IMR-90 (cell line): ENCODE data around the gene KIF6. TPM values are rescaled to one million over a fixed set of nuclear protein-coding genes. Genes with fewer than 3 reads are reported as not detected.

Experiments
- ATAC-seq: fragments of 200-7000 bp; cut with Tn5 transposase; 2 replicates; pipeline ENCODE4 v1.9.1; 2020; ENCODE audit warnings: low read depth, mild to moderate bottlenecking, moderate library complexity
- BruUV-seq: library from RNA; stranded (reverse); fragments of 400-500 nt; replicated peaks from 2 replicates; lab custom pipeline; 2021; lab: Mats Ljungman, UMichigan
- CTCF ChIA-PET: fragments of 300-600 bp; formaldehyde crosslinking; extraction: SDS; loops from one replicate; lab custom pipeline; 2021; ENCODE audit warnings: antibody characterized with exemption; lab: Yijun Ruan, JAX
- POLR2A ChIA-PET: fragments of 300-600 bp; sonication (Branson Sonifier 250); formaldehyde crosslinking; loops from one replicate; lab custom pipeline; 2022; ENCODE audit warnings: antibody characterized with exemption; ENCODE audit not compliant: unreplicated experiment; lab: Charles Lee
- DNase-seq: peaks from one replicate; pipeline ENCODE4 v3.0.0; 2013
- H2AFZ ChIP-seq: replicated peaks from 2 replicates; pipeline ENCODE3; 2013; ENCODE audit warnings: low read length, mild to moderate bottlenecking; ENCODE audit not compliant: poor library complexity
- H2AK5ac ChIP-seq: 2 replicates; pipeline ENCODE4 v1.6.1; 2013; ENCODE audit warnings: low read depth, low read length, inconsistent platforms
- H2AK9ac ChIP-seq: replicated peaks from 2 replicates; pipeline ENCODE3; 2013; ENCODE audit warnings: mild to moderate bottlenecking, low read depth, low read length, moderate library complexity; ENCODE audit not compliant: poor library complexity
- H2BK120ac ChIP-seq: 2 replicates; pipeline ENCODE4 v1.6.1; 2013; ENCODE audit warnings: low read depth, low read length, inconsistent platforms
- H2BK15ac ChIP-seq: 3 replicates; pipeline ENCODE4 v1.6.1; 2013; ENCODE audit warnings: low read depth, low read length, inconsistent platforms
- H2BK20ac ChIP-seq: 2 replicates; pipeline ENCODE4 v1.6.1; 2013; ENCODE audit warnings: low read depth, mild to moderate bottlenecking, inconsistent platforms, low read length, moderate library complexity
- H2BK5ac ChIP-seq: 2 replicates; pipeline ENCODE4 v1.6.1; 2013; ENCODE audit warnings: mild to moderate bottlenecking, low read depth, low read length, inconsistent platforms; ENCODE audit not compliant: poor library complexity, severe bottlenecking
- H3K14ac ChIP-seq: replicated peaks from 2 replicates; pipeline ENCODE4 v1.6.1; 2013; ENCODE audit warnings: low read depth, low read length, inconsistent platforms
- H3K18ac ChIP-seq: 2 replicates; pipeline ENCODE4 v1.6.1; 2013; ENCODE audit warnings: low read depth, low read length, control low read depth
- H3K23ac ChIP-seq: 2 replicates; pipeline ENCODE4 v1.6.1; 2013; ENCODE audit warnings: low read depth, low read length, inconsistent platforms
- H3K27ac ChIP-seq: 2 replicates; pipeline ENCODE4 v1.5.1; 2013; ENCODE audit warnings: mild to moderate bottlenecking, control low read depth, low read length; ENCODE audit not compliant: insufficient read depth
- H3K27me3 ChIP-seq: 2 replicates; pipeline ENCODE4 v1.6.1; 2013; ENCODE audit warnings: low read length; ENCODE audit not compliant: control insufficient read depth, insufficient read depth
- H3K36me3 ChIP-seq: 2 replicates; pipeline ENCODE4 v1.6.1; 2013; ENCODE audit warnings: low read length, mixed read lengths; ENCODE audit not compliant: control insufficient read depth, insufficient read depth
- H3K4ac ChIP-seq: 2 replicates; pipeline ENCODE4 v1.6.1; 2013; ENCODE audit warnings: low read depth, low read length, inconsistent platforms
- H3K4me1 ChIP-seq: 2 replicates; pipeline ENCODE4 v1.6.1; 2013; ENCODE audit warnings: low read length, mixed read lengths; ENCODE audit not compliant: control insufficient read depth, insufficient read depth
- H3K4me2 ChIP-seq: 2 replicates; pipeline ENCODE4 v1.6.1; 2013; ENCODE audit warnings: low read depth, mild to moderate bottlenecking, control low read depth, low read length, moderate library complexity
- H3K4me3 ChIP-seq: 2 replicates; pipeline ENCODE4 v1.5.1; 2013; ENCODE audit warnings: low read depth, mild to moderate bottlenecking, control low read depth, low read length, moderate library complexity; ENCODE audit not compliant: insufficient read depth
- H3K56ac ChIP-seq: 2 replicates; pipeline ENCODE4 v1.6.1; 2013; ENCODE audit warnings: low read length, inconsistent platforms; ENCODE audit not compliant: insufficient read depth; ENCODE audit errors: extremely low read depth
- H3K79me1 ChIP-seq, 2 experiments: 2 replicates each; pipeline ENCODE4 v1.6.1; 2013; ENCODE audit warnings: low read length in 2 of 2, inconsistent platforms in 1 of 2, low read depth in 1 of 2
- H3K9ac ChIP-seq: 2 replicates; pipeline ENCODE4 v1.6.1; 2013; ENCODE audit warnings: low read depth, low read length, control low read depth
- H3K9me1 ChIP-seq: 2 replicates; pipeline ENCODE4 v1.6.1; 2013; ENCODE audit warnings: low read length, inconsistent platforms; ENCODE audit not compliant: insufficient read depth
- H3K9me3 ChIP-seq: 2 replicates; pipeline ENCODE4 v1.6.1; 2013; ENCODE audit warnings: low read length; ENCODE audit not compliant: control insufficient read depth, insufficient read depth
- H4K20me1 ChIP-seq: 2 replicates; pipeline ENCODE4 v1.6.1; 2013; ENCODE audit warnings: low read length, inconsistent platforms; ENCODE audit not compliant: insufficient read depth
- H4K5ac ChIP-seq: 2 replicates; pipeline ENCODE4 v1.6.1; 2013; ENCODE audit warnings: mild to moderate bottlenecking, low read depth, low read length, control low read depth
- H4K8ac ChIP-seq, 2 experiments: 2 replicates each; pipeline ENCODE4 v1.6.1; 2013; ENCODE audit warnings: low read depth in 2 of 2, low read length in 2 of 2, control low read depth in 1 of 2, inconsistent platforms in 1 of 2
- H4K91ac ChIP-seq: 2 replicates; pipeline ENCODE4 v1.6.1; 2013; ENCODE audit warnings: low read depth, low read length, inconsistent platforms; ENCODE audit not compliant: insufficient read depth
- BHLHE40 ChIP-seq: fragments of 150-350 bp; IDR thresholded peaks from 2 replicates; pipeline ENCODE4 v1.6.1; 2016; ENCODE audit warnings: mild to moderate bottlenecking, low read depth, low read length
- CEBPB ChIP-seq: IDR thresholded peaks from 2 replicates; pipeline ENCODE4 v1.6.1; 2012; ENCODE audit warnings: low read depth, low read length, improper control_type of control experiment
- FOS ChIP-seq: fragments of 150-350 bp; IDR thresholded peaks from 2 replicates; pipeline ENCODE4 v1.6.1; 2016; ENCODE audit warnings: low read depth, low read length
- MAZ ChIP-seq: IDR thresholded peaks from 2 replicates; pipeline ENCODE4 v1.6.1; 2012; ENCODE audit warnings: low read depth, mild to moderate bottlenecking, low read length, improper control_type of control experiment, moderate library complexity, borderline replicate concordance
- POLR2A ChIP-seq: IDR thresholded peaks from 2 replicates; pipeline ENCODE4 v1.6.1; 2012; ENCODE audit warnings: mild to moderate bottlenecking, low read depth, low read length
- RAD21 ChIP-seq: IDR thresholded peaks from 2 replicates; pipeline ENCODE4 v1.6.1; 2012; ENCODE audit warnings: low read length, improper control_type of control experiment
- USF2 ChIP-seq: fragments of 150-350 bp; IDR thresholded peaks from 2 replicates; pipeline ENCODE4 v1.6.1; 2017; ENCODE audit warnings: mild to moderate bottlenecking, antibody characterized with exemption, low read length, low read depth
- WGBS, 2 experiments: methylation state at CpG; one replicate each; pipeline versions ENCODE4 v1.1.5 to v1.1.7; 2013; ENCODE audit warnings: missing lambda C conversion rate in 2 of 2; ENCODE audit not compliant: insufficient read length in 1 of 2; ENCODE audit errors: extremely low coverage in 2 of 2; 5-methylcytosine and 5-hydroxymethylcytosine counted together
- dilution Hi-C: fragments of 300-500 bp; cut with HindIII; formaldehyde crosslinking; loops from one replicate; pipeline ENCODE4 v1.14.3; 2018; ENCODE audit warnings: low sequenced_read_pairs; ENCODE audit not compliant: unreplicated experiment
- in situ Hi-C: fragments of 300-500 bp; cut with MboI; formaldehyde crosslinking; loops from 3 replicates; pipeline ENCODE4 v1.14.3; 2019; ENCODE audit warnings: low sequenced_read_pairs, inconsistent platforms, mixed read lengths
- intact Hi-C: fragments of 100-400 bp; cut with micrococcal nuclease; formaldehyde crosslinking; loops from 2 replicates; pipeline ENCODE4 v1.10.0; 2022
- polyA plus RNA-seq, 3 experiments: library from polyadenylated mRNA; depleted of rRNA; stranded (reverse); fragments of >200 nt; gene quantifications; 2 replicates each; pipeline ENCODE4 v1.2.3, GENCODE V29; 2012; ENCODE audit warnings: low replicate concordance in 1 of 3
- total RNA-seq: library from RNA; depleted of rRNA; stranded (reverse); fragments of >200 nt; gene quantifications from 2 replicates; pipeline ENCODE4 v1.2.3, GENCODE V29; 2012

The KIF6 gene
- total and polyA plus RNA-seq, 2 of the 4 experiments (the other 2 are of a cell fraction) = under 0.01 to 0.10 TPM

- Histone ChIP-seq H2BK120ac (no peak overlapping the region), H4K20me1 (no peaks in the 10 kb centered on the region), H4K91ac (no peak overlapping the region), H3K9ac (no peak overlapping the region), H4K8ac (no peak overlapping the region), H3K4ac (no peak overlapping the region), H2AFZ (no peak overlapping the region), H3K4me1 (no peaks in the 10 kb centered on the region), H3K79me1 (no peaks in the 10 kb centered on the region), H3K36me3 (no peaks in the 10 kb centered on the region), H2AK5ac (no peak overlapping the region), H3K9me3 (no peaks in the 10 kb centered on the region), H2BK5ac (no peak overlapping the region), H2BK15ac (no peak overlapping the region), H2BK20ac (no peak overlapping the region), H3K27ac (no peak overlapping the region), H3K4me2 (no peak overlapping the region), H3K27me3 (no peaks in the 10 kb centered on the region), H4K5ac (no peak overlapping the region), H3K9me1 (no peaks in the 10 kb centered on the region), H3K18ac (no peak overlapping the region), H2AK9ac (no peak overlapping the region), H3K56ac (no peak overlapping the region), H3K23ac (no peak overlapping the region), H3K4me3 (no peak overlapping the region), H3K14ac (no peak overlapping the region)
- intact Hi-C loops = no loop called here
- BruUV-seq = no TSS peak
- dilution Hi-C loops = no loop called here
- in situ Hi-C loops = no loop called here
- TF ChIP-seq BHLHE40 (no peak), MAZ (no peak), CEBPB (no peak), FOS (no peak), USF2 (no peak), POLR2A (no peak), RAD21 (no peak)
- ChIA-PET CTCF (no interaction called here), POLR2A (no interaction called here)
- WGBS, 2 experiments = no CpG with 5 or more reads among the region's 3 CpGs
- ATAC-seq = no peak; the same call in 1 of the 2 replicates
- no peak for DNase-seq
Observed at GRCh38 chr6:39389484-39389767, 335.8 kb downstream of the KIF6 start.
